Measurements from ENCODE around the gene WDR83. TPM values are rescaled to one million over a fixed set of nuclear protein-coding genes. Genes with fewer than 3 reads are reported as not detected.
A peak's percentile ranks its signal among the peaks of the same experiment; 100 is the strongest.

The WDR83 gene
- total and polyA plus RNA-seq, 2 of the 8 experiments (the other 6 are each of a cell fraction or from before 2014, with no cell fraction given): 12.6 to 15.3 TPM

- TF ChIP-seq TEAD4 (IDR thresholded peaks at IDR 0.05; ENCODE audit: low read depth, low read length) (no peak), POLR2AphosphoS5 (IDR thresholded peaks at IDR 0.05; ENCODE audit: low read depth, low read length) (peak; percentile 87), KDM4A (IDR thresholded peaks at IDR 0.05; ENCODE audit: low read depth, low read length, severe bottlenecking) (no peak), E2F6 (IDR thresholded peaks at IDR 0.05) (peak; percentile 52; the same call in 1 of the 2 replicates), HDAC2 (IDR thresholded peaks at IDR 0.05; ENCODE audit: borderline replicate concordance in 1 of 2, low read depth in 2 of 2, low read length in 2 of 2) (no peak; a peak in 1 of 4 replicates), PHF8 (conservative IDR thresholded peaks at IDR 0.05; ENCODE audit: low read depth, low read length) (no peak; the same call in 1 of the 2 replicates), KDM5A (IDR thresholded peaks at IDR 0.05; ENCODE audit: low read length) (no peak), SIN3A (conservative IDR thresholded peaks at IDR 0.05 in 1 of 2, IDR thresholded peaks at IDR 0.05 in 1 of 2; ENCODE audit: low read depth in 1 of 2, low read length in 2 of 2) (peak; percentile 83 to 93; a peak in 3 of 4 replicates), USF2 (IDR thresholded peaks at IDR 0.05; ENCODE audit: low read length) (peak; percentile 99), EGR1 (IDR thresholded peaks at IDR 0.05; ENCODE audit: borderline replicate concordance, low read depth, low read length) (peak; percentile 84), SP4 (IDR thresholded peaks at IDR 0.05; ENCODE audit: low read length) (peak; percentile 77), TAF1 (IDR thresholded peaks at IDR 0.05; ENCODE audit: low read depth, low read length) (peak; percentile 91), TAF7 (optimal IDR thresholded peaks at IDR 0.05; ENCODE audit: borderline replicate concordance, low read depth, low read length) (peak; percentile 62), GTF2F1 (IDR thresholded peaks at IDR 0.05; ENCODE audit: borderline replicate concordance, low read depth, low read length) (peak; percentile 91; the same call in 1 of the 2 replicates), MAX (IDR thresholded peaks at IDR 0.05) (peak; percentile 91), MAFK (IDR thresholded peaks at IDR 0.05; ENCODE audit: low read depth, low read length) (peak; percentile 38; the same call in 1 of the 2 replicates), POLR2A (IDR thresholded peaks at IDR 0.05; ENCODE audit: control extremely low read depth in 1 of 2, low read depth in 2 of 2, low read length in 2 of 2) (peak; percentile 55 to 89), BACH1 (IDR thresholded peaks at IDR 0.05; ENCODE audit: low read length) (no peak), SP1 (IDR thresholded peaks at IDR 0.05; ENCODE audit: low read depth, low read length) (peak; percentile 73), CEBPB (IDR thresholded peaks at IDR 0.05; ENCODE audit: low read depth, low read length) (peak; percentile 66), TCF12 (IDR thresholded peaks at IDR 0.05; ENCODE audit: low read depth, low read length) (no peak), CTBP2 (IDR thresholded peaks at IDR 0.05; ENCODE audit: borderline replicate concordance, insufficient read depth, insufficient read length, low read length) (no peak)
Observed at GRCh38 chr19:12722566-12723380, 56.2 kb downstream of the WDR83 start (continued).

All from H1 (cell line).